ENCODE results near the gene ARHGAP4. TPM values are rescaled to one million over a fixed set of nuclear protein-coding genes. Genes with fewer than 3 reads are reported as not detected.

The ARHGAP4 gene
- total RNA-seq, 2 donors from 2014 or later, result 56.0 to 65.0 TPM

DNA sequence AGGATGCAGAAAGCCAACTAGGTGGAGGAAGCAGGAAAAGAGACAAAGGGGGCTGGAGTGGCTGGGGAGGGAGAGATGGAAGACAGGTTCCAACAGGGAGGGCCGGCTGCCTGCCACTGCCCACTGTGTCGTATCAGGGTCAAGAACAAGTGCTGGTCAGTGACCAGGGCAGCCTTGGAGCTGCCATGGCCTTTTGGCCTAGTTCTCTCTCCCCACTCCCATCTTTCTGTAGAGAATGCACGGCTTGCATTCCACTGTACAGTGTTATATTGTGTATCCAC is 52.0 kb downstream of the ARHGAP4 start:
- no peak overlapping the region for H3K4me3 Mint-ChIP-seq
- H3K4me1 Mint-ChIP-seq, result peaks cover 18% of the 10 kb centered on the region
- Histone ChIP-seq H3K4me3 (ENCODE audit: low read length) (no peak overlapping the region), H3K9me3 (ENCODE audit: control insufficient read depth, low read length) (no peaks in the 10 kb centered on the region), H3K9ac (ENCODE audit: extremely low read depth, low read length, poor library complexity, severe bottlenecking) (no peak overlapping the region), H3K27me3 (ENCODE audit: control insufficient read depth, insufficient read depth, low read length, poor library complexity, severe bottlenecking) (no peaks in the 10 kb centered on the region), H3K4me1 (ENCODE audit: control insufficient read depth, insufficient read depth, low read length) (peaks cover 3% of the 10 kb centered on the region), H3K36me3 (ENCODE audit: control insufficient read depth, insufficient read depth, low read length) (no peaks in the 10 kb centered on the region), H3K27ac (ENCODE audit: low read depth, low read length) (peak overlapping the region; percentile 32)
- WGBS, 2 experiments (ENCODE audit: insufficient coverage in 1 of 2, insufficient read length in 1 of 2), result 63 to 86% methylated on average over 3 of the region's 3 CpGs
- TF ChIP-seq, protein P1, sequence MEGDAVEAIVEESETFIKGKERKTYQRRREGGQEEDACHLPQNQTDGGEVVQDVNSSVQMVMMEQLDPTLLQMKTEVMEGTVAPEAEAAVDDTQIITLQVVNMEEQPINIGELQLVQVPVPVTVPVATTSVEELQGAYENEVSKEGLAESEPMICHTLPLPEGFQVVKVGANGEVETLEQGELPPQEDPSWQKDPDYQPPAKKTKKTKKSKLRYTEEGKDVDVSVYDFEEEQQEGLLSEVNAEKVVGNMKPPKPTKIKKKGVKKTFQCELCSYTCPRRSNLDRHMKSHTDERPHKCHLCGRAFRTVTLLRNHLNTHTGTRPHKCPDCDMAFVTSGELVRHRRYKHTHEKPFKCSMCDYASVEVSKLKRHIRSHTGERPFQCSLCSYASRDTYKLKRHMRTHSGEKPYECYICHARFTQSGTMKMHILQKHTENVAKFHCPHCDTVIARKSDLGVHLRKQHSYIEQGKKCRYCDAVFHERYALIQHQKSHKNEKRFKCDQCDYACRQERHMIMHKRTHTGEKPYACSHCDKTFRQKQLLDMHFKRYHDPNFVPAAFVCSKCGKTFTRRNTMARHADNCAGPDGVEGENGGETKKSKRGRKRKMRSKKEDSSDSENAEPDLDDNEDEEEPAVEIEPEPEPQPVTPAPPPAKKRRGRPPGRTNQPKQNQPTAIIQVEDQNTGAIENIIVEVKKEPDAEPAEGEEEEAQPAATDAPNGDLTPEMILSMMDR (conservative IDR thresholded peaks at IDR 0.05), result no peak
- H3K27me3 Mint-ChIP-seq (ENCODE audit: insufficient read depth), result no peaks in the 10 kb centered on the region
- DNase-seq, result no peak
- H3K27ac Mint-ChIP-seq, result no peak overlapping the region
- peaks cover 63% of the 10 kb centered on the region for H3K9me3 Mint-ChIP-seq
- no peaks in the 10 kb centered on the region for H3K36me3 Mint-ChIP-seq (ENCODE audit: low read depth)

- 27% methylated on average over 7 of the region's 7 CpGs; no CpG with 5 or more reads in 1 of the 2 experiments for WGBS, 2 experiments (ENCODE audit: insufficient coverage in 1 of 2, insufficient read length in 1 of 2)
These were observed 52.6 kb downstream of the ARHGAP4 start for GRCh38 chrX:153873282-153874084.

DNA sequence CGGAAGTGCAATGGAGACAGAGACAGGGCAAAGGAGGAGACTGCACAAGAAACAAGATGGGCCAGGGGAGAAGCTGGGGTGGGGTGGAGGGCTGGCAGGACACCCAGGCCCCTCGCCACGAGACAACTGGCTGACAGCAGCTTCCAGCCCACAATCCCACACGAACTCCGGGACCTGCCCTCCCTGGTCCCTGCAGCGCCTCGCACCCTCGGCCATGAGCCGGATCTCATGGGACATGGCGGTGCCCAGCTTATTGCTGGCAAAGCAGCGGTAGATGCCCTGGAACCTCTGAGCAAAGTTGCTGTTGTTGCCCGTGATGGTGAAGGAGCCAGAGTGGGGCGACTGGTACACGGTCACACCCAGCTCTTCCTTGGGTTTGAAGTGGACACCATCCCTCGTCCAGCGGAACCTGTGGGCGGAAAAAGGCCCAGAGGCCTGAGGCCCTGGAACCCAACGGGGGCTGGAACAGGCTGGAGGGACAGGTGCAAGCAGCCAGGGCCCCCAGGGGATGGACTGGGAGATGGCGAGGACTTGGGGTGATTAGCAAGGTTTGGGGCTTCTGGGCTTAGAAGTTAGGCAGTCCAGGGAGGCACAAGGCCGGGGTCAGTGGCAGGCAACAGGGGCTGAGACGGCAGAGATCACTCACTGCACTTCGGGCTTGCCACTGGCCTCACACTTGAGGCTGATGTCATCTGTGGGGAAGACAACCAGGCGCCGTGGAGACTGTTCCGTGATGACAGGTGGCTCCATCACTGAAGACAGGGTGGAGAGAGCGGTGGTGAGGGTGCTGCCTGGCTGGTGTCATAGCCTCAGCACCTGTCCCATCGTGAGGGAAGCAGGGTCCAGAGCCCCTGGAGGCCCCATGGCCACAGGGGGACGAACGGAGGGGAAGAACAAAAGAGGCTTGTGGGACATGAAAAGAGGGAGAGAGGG is 53.9 kb downstream of the ARHGAP4 start:
- Histone ChIP-seq H3K27ac (ENCODE audit: low read depth, low read length) (no peak overlapping the region), H3K4me1 (ENCODE audit: control insufficient read depth, insufficient read depth, low read length) (no peaks in the 10 kb centered on the region), H3K4me3 (ENCODE audit: low read length) (no peak overlapping the region), H3K9ac (ENCODE audit: extremely low read depth, low read length, poor library complexity, severe bottlenecking) (no peak overlapping the region), H3K27me3 (ENCODE audit: control insufficient read depth, insufficient read depth, low read length, poor library complexity, severe bottlenecking) (no peaks in the 10 kb centered on the region), H3K9me3 (ENCODE audit: control insufficient read depth, low read length) (no peaks in the 10 kb centered on the region), H3K36me3 (ENCODE audit: control insufficient read depth, insufficient read depth, low read length) (no peaks in the 10 kb centered on the region)
- Mint-ChIP-seq H3K9me3 (peaks cover 65% of the 10 kb centered on the region), H3K27me3 (ENCODE audit: insufficient read depth) (no peaks in the 10 kb centered on the region), H3K27ac (no peak overlapping the region), H3K4me3 (no peak overlapping the region), H3K4me1 (peaks cover 3% of the 10 kb centered on the region), H3K36me3 (ENCODE audit: low read depth) (peaks cover 5% of the 10 kb centered on the region)
- TF ChIP-seq, protein P1 (conservative IDR thresholded peaks at IDR 0.05), result no peak
- WGBS, 2 experiments (ENCODE audit: insufficient coverage in 1 of 2, insufficient read length in 1 of 2), result 93% methylated on average over 3 to 29 of the region's 29 CpGs
- DNase-seq, result no peak

More at GRCh38 chrX:153873282-153874084, 52.6 kb downstream of the ARHGAP4 start:
- Histone ChIP-seq H3K9me3 (ENCODE audit: control insufficient read depth, low read length) (no peaks in the 10 kb centered on the region), H3K27ac (ENCODE audit: low read depth, low read length) (peak overlapping the region; percentile 32), H3K27me3 (ENCODE audit: control insufficient read depth, insufficient read depth, low read length, poor library complexity, severe bottlenecking) (no peaks in the 10 kb centered on the region), H3K36me3 (ENCODE audit: control insufficient read depth, insufficient read depth, low read length) (no peaks in the 10 kb centered on the region), H3K9ac (ENCODE audit: extremely low read depth, low read length, poor library complexity, severe bottlenecking) (no peak overlapping the region), H3K4me1 (ENCODE audit: control insufficient read depth, insufficient read depth, low read length) (peaks cover 3% of the 10 kb centered on the region), H3K4me3 (ENCODE audit: low read length) (no peak overlapping the region)
- peak; percentile 69 for DNase-seq
- Mint-ChIP-seq H3K4me3 (no peak overlapping the region), H3K4me1 (peaks cover 14% of the 10 kb centered on the region), H3K27ac (peak overlapping the region; percentile 30), H3K9me3 (peaks cover 68% of the 10 kb centered on the region), H3K27me3 (ENCODE audit: insufficient read depth) (no peaks in the 10 kb centered on the region), H3K36me3 (ENCODE audit: low read depth) (no peaks in the 10 kb centered on the region)
- TF ChIP-seq, protein P1 (conservative IDR thresholded peaks at IDR 0.05), result no peak
